G401.6 (cell line): Measurements from ENCODE around the gene PRDM11.

ENCODE experiments used
- FAIRE-seq: peaks from 2 replicates; lab custom pipeline; 2012; peaks lifted over from hg19 to GRCh38; lab: Jason Lieb, UNC

PRDM11 gene

DNA sequence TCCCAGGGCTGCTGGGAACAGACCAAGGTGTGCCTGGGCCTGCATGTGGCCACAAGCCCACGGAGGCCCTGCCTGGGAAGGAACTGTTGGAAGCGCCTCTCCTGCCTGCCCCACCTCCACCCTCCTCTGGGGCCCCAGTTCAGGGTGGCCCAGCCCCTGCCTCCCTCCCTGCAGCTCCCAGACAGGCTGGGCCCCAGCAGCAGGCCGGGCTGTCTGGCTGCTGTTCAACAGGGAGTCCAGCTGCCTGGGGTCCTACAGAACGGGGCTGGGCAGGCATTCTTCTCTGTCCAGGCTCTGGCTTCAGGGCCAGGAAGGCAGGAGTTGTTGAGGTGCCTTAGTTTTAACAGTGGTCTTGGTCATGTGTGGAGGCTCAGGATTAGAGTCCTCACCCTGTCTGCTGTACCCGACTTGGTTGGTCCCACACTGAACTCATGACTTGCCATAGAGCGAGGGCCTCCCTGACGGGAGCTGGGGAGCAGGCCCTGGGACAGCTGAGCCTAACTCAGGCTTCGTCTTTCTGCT is 11.8 kb downstream of the PRDM11 start:
- no peak for FAIRE-seq

DNA sequence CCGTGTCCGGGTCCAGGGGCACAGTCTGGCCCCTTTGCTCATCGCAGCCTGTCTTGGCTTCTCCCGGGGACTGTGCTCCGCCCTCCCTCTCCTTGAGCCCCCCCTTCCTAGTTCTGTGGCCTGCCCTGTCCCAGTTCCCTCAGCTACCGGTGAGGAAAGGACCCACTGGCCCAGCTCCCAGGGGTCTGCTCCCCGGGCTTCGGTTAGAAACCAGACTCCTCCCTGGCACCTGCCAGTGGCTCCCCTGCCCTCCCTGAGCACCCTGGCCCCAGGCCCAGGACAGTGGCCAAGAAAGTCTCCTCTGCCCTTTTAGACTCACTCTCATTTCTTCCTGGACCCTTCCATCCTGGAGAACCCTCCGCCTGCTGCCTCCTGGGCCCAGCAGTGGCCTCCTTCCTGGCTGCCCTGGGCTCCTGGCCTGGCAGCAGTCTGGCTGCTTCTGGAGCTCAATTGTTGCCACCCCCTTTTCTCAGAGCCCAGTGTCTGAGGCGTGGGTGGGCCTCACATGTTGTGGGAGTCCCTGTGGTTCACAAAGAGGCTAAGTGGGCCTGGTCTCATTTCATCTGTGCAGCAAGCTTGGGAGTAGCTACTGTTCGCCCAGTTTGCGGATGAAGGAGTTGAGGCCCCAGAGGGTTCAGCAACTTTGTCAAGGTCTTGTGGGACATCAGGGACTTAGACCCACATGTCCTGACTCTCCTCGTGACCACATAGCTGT is 12.6 kb downstream of the PRDM11 start:
- no peak for FAIRE-seq

DNA sequence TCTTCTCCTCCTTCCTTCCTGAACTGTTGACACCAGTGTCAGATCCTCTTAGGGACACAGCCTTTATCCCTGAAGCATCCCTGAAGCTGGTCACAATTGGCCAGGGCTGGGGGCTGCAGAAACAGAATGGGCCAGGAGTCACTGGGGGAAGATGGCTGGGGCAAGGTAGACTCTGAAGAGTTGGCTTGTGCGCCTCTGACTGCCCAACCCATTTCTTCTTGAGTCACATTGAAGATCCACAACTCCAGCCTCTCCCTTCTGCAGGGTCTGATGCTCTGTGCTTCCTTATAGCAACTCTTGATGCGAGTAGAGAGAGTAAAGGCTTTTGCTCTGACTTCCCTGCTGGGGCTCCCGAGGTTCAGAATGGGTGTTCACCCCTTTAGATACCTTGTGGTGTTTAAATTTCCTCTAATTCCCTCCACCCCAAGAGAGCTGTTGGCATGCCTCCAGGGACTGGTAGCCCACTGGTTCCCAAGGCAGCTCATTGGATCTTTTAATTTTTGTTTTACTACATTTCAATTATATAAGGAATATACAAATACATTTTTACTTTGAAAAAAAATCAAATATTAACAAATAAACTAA is 13.4 kb downstream of the PRDM11 start:
- FAIRE-seq: no peak

DNA sequence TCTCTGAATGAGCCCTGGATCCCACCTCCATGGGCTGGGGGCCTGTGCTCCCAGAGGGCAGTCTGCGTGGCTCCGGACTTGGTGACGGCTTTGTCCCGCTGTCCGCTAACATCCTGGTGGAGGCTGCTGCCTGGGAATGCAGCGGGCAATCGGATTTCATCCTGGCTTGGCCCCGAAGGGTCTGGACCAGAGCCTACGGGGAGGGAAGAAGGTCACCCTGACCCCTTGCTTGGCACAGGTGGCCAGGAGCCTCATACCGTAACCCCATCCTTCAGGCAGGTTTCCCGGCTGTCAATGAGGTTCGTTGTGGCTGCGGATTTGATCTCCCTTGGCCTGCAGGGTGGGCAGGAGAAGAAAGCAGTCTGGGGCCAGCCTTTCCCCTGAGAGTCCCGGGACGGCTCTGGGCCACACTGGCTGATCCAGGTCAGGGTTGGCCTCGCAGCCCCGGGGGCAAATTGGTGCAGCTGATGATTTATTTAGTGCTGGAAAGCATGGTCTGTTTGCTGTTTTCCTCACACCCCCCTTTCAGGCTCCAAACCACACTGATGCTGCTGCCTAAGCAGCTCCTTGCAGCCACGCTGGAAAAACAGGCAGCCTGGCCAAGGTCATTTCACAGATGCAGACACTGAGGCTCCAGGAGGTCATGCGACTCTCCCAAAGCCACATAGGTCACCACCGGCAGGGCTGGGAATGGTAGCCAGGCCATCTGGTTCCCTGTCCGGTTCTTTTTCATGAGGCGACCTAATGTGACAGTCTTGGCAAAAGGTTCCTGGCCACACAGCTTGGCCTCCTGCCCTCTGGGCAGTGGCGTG is 15.0 kb downstream of the PRDM11 start:
- no peak for FAIRE-seq

DNA sequence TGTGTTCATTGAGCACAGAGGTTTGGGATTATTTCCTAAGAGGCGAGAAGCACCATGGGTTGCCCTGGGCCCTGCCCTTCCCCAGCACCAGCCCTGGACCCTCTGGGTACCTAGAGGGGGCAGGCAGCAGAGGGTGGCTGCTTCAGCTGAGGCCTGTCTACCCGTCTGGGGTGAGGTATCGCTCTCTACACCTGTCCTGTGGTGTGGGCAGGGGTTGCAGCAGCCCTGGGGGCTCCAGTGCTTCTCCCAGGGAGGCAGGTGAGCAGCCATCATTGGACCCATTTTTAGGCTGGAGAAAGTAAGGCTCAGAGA is 15.6 kb downstream of the PRDM11 start:
- FAIRE-seq: no peak

DNA sequence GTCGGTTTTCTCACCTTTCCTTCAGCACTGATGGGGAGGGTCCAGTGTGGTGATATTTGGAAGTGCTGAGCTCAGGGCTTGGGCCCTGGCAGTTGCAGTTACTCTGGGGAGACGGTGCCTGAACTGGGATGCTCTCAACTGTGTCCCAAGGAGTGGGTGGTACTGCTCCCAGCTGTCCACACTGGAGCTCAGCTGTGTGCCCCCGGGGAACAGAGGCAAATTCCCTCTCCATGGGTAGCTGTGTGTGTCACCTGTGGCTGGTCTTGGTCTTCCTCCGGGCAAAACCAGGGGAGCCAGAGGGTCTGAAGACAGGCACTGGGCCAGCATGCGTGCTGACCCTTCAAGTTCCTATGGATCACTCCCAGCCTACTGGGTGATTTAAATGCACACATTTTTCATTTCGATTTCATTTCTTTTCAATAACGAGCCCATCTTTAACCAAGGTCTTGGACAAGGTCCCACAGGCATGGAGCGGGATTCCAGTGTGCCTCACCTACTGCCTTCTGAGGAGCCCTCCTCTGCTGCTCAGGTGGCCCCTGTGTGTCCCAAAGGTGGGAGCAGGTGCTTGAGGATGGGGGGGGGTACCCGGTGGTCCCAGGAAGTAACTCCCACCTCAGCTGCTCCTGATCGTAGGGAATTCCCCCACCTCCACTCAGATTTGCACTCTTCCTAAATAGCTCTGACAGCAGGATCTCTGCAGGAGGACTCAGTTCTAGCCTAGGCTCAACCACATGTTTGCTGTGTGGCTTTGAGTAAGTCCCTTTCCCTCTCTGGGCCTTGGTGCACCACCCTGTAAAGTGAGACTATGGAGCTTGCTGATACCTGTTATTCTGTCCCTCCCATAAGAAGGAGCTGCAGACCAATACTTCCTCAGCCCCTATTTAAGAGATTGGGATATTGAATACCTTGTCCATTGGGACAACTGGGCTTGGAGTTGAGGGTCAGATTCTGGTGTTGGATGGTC is 16.8 kb downstream of the PRDM11 start:
- FAIRE-seq: no peak

DNA sequence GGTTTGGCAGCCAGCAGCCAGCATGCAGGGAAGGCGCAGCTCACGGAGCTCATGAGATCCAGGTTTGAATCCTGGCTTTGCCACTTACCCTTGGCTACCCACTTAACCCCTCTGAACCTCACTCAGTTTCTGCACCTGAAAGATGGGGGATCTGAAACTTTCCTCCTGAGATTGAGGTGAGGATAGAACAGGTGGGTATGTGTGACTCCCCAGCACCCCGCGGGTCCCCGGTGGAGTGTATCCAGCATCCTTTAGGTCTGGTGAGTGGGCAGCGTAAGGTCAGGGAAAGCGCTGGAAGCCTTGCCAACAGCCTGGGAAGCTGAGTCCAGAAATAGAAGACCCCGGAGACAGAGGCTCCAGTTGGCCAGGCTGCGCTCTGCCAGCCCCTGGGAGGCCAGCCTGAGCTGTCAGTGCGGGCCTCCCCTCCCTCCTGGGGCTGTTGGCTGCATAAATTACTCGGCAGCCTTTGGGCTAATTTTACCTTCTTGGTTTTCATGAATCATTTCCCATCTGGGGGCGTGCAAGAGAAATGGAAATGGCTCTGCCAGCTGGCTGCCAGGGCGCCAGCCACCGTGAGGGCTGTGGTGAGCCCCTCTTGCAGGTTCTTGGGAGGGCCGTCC is 17.6 kb downstream of the PRDM11 start:
- no peak for FAIRE-seq

DNA sequence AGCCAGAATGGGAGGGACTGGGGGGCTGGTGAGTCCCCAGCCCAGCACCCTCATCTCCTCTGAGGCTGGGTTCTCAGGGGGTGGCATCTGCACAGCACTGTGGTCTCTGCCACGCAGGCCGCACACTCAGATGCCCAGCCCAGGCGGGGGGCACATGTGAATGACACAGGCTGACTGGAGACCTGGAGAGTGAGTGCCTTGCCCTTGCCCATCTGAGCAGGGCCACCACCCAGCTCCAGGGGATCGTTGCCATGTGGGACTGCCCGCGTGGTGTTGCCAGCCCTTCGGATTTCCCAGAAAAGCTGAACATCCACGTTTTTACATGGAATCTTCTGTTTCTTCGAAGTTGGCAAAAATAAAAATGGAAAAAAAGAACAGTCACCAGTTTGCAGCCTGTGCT is 18.9 kb downstream of the PRDM11 start:
- FAIRE-seq: no peak

DNA sequence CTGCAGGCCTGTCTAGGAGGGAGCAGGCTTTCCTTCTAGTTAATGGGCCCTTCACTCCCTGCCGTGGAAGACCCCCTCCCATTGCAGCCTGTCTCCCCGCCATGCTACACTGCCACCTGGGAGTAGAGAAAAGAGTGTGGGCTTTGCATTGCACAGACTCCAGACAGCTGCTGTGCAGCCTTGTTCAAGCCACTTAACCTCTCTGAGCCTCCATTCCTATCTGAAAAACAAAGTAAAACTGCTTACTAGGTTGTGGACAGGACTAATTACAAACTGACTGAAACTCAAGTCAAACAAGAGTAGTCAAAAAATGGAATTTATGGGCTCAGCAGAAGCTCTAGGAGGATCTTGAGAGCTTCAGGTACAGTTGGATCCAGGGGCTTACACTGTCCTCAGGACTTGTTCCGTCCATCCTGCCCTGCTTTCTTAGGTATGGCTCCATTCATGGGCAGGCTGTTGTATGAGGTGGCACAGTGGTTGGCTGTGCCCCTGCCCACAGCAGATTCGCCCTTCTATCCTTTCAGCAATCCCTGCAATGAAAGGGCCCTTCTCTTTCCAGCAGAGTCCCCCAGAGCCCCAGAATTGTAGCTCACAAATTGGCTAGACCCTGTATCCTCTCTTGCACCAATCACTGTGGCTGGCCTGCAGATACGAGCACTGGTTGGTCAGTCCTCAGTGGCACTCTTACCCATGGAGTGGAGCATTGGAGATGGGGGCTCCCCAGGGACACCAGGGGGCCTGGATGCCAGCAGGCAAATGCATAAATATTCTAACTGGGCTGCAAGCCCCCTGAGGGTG is 19.6 kb downstream of the PRDM11 start:
- no peak for FAIRE-seq

DNA sequence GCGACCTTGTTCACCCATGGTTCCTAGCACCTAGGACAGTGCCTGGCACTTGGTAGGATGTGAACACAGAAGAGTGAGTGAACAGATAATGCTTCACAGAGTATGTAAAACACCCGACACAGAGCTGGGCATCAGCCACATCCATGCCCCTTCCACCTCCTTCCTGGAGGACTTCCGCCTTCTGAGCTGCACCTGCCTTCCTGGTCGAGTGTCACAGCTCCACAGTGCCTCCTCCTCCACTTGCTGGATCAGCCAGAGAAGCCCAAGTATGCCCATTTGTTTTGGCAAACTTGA is 20.1 kb downstream of the PRDM11 start:
- no peak for FAIRE-seq

DNA sequence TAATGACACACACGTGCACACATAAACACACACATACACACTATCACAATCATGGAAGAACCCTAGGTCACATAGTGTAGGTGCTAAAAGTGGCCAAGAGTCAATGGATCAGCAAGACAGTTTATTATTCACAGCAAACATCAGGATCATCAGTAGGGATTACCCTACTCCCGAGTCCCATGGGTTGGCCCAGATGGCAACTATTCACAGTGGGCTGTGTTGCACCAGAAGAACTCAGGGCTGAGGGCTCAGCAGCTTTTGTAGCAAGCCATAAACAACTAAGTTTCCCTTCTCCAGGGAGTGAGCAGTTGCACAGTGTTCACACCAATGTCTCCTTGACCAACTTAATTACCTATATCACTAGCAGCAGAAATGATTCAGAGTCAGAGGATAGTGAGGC is 20.8 kb downstream of the PRDM11 start:
- FAIRE-seq: no peak

DNA sequence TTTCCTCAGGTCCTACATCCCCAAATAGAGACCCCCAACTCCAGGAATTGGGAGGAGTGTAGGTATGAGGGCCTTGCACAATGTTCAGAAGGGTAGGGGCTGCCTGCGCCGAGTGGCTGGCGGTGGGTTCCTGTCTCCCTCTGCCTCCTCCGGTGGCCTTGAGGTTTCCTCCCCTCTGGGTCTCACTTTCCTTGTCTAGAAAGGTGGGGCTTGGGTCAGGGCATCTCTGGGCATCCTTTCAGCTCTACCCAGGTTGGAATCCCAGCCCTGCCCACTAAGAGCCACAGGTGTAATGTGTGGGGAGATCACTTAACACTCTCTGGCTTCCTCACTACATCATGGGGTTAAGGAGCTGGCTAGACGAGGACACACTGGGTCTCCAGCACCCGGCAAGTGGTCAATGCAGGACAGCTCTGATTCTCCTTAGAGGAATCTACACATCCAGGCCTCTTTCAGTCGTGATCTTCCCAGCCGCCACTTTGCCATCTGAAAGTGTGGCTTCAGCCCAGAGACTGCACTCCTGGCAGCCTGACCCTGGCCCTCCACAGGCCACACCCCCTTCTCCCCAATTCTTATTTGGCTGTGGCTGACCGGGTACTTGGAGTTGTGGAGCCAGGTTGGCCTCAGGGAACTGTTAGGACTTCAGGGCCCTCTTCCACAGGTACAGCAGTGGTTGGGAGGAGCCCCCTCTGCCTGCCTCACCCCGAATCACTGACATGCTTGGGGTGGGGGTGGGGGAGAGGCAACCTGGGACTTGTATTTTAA is 22.1 kb downstream of the PRDM11 start:
- FAIRE-seq: no peak

DNA sequence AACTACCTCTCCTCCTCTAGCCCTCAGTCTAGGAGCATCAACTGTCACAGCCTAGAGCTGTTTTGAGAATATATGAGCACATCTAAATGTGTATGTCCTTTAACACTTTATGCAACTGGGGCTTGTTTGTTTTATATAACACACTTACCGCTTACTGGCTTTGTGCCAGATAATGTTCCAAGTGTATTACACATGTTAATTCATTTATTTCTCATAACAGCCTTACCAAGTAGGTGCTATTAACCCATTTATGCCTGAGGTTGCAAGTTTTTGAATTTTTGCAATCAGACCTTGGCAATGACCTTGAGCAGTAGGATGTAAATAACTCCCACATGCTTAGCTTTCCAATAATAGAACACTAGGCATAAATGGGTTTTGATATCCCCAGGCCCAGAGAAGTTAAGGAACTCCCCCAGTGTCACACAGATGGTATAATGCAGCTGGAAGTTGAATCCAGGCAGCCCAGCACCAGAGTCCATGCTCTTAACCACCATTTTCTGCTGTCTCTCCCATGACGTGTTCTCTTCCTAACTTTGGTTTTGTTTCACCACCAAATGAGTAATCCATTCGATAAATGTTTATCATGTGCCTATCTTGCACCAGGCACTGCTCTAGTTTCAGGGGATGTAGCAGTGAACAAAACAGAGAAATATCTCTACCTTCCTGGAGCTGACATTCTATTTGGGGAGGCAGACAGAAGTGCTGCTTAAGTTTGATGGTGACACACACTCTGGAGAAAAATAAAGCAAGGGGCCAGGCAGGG is 23.1 kb downstream of the PRDM11 start:
- no peak for FAIRE-seq

DNA sequence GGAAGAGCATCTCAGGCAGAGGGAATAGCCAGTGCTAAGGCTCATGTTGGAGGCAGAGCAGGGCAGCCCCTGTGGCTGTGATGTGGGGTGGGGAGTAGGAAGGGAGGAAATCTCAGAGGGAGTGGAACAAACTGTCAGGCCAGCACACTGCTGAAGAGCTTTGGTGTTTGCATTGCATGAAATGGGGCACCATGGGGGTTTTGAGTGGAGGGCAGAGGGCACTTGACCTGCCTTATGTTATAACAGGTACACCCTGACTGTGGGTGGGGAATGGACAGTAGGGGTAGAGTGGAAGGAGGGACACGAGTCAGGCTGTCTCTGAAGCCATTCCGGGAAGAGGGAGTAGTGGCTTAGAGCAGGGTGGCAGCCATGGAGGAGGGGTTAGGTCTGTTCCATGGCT is 24.0 kb downstream of the PRDM11 start:
- FAIRE-seq: no peak

DNA sequence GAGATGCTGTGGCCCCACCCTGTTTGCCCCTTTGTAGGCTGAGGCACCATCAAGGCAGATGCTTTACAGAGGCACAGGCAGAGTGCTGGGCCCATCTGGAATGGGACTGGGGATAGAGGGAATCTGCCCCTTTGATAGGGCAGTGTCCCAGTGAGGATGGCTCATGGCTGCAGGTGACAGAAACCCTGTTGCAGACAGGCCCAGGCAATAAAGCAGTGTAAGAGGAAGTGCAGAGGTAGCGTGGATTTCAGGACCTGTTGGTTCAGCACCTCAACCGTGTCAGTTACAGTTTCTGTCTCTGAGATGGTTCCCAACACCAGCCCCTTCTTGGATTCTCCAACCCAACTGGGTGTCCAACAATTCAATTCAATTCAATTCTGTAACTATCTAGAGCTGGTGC is 25.1 kb downstream of the PRDM11 start:
- no peak for FAIRE-seq

DNA sequence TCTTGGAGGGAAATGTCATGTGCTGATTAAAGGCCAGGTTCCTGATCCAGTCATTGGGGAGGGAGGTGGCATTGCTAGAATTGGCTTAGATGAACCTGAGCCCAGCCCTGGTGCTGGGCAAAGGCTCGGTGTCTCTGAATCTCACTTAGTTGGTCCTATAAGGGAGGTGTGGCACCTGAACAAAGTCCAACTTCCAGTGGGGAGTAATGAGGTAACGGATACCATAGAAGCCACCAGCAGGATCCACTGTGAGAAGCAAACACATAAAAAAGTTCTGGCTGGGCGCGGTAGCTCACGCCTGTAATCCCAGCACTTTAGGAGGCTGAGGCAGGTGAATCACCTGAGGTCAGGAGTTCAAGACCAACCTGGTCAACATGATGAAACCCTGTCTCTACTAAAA is 26.6 kb downstream of the PRDM11 start:
- FAIRE-seq: no peak

DNA sequence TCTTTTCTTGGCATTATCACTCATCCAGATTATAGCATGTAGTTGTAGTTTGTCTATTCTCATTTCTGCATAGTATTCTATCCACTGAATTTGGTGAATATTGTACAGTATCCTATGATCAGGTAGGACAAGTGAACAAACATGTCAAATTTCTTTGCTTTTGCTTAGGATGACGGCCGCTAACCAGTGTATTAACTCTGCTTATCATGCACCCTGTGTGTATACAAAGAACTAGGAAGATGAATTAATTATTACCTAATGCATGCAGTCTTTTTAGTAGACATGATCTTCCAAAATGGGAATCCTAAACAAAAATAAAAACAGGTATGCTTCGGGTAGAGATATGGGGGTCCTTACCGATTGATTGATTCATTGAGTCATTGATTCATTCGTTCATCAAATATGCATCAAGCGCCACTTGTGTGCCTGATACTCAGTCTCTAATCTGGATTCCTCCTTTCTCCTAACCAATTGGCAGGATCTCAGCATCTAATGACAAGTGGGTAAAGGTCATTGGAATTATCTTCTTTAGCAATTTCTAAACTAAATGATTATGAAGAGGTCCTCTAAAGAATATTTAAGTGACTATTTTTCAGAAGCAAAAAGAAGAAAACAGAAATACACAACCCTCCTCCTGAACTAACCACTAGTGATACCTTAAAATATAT is 27.9 kb downstream of the PRDM11 start:
- FAIRE-seq: no peak

DNA sequence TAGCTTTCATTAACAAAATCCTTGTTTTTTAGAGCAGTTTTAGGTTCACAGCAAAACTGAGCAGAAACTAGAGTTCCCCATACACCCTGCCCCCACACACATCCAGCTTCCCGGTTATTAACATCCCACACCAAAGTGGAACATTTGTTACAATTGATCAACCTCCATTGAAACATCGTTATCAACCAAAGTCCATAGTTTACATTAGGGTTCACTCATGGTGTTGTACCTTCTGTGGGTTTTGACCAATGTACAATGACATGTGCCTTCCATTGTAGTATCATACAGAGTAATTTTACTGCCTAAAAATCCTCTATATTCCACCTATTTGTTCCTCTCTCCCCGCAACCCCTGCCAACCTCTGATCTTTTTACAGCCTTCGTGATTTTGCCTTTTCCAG is 28.5 kb downstream of the PRDM11 start:
- FAIRE-seq: no peak

DNA sequence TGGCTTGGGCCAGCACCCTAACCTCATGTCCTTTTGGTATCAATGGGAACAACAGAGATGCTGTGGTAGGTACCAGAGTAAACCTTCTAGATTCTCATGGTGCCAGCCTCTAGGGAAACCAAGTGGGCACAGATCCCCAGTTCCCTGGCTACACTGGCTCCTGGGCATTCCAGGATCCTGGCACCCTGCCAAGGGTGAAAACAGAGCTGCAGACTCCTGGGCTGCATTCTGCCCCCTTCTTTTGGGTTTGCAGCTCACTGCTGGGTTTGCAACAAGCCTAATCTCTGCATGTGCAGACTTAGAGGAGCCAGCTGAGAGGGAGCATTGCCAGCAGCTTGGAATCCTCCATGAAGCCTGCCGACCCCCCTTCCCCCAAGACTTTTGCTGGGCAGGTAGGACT is 30.6 kb downstream of the PRDM11 start:
- no peak for FAIRE-seq
